Ascending aorta (tissue), 2 donors: ENCODE results near the gene TEKT2. TPM values are rescaled to one million over a fixed set of nuclear protein-coding genes. Genes with fewer than 3 reads are reported as not detected.

Source experiments
- DNase-seq, 2 donors: peaks; one replicate each; pipeline ENCODE4 v3.0.0-alpha.2; 2019; ENCODE audit warnings: low spot score in 2 of 2
- H3K27ac ChIP-seq, 2 donors: fragments of 200-600 bp; sonication (generic); one replicate each; pipeline ENCODE4 v1.5.1; 2016 to 2017; ENCODE audit warnings: mild to moderate bottlenecking in 1 of 2
- H3K27me3 ChIP-seq: fragments of 200-600 bp; sonication (generic); one replicate; pipeline ENCODE4 v1.5.1; 2017
- H3K36me3 ChIP-seq, 2 donors: fragments of 200-600 bp; sonication (generic); one replicate each; pipeline ENCODE4 v1.5.1; 2016
- H3K4me1 ChIP-seq, 2 donors: fragments of 200-600 bp; sonication (generic); one replicate each; pipeline ENCODE4 v1.5.1; 2016 to 2017; ENCODE audit warnings: mild to moderate bottlenecking in 1 of 2
- H3K4me3 ChIP-seq, 2 donors: fragments of 200-600 bp; sonication (generic); one replicate each; pipeline ENCODE4 v1.5.1; 2016 to 2017; ENCODE audit warnings: mild to moderate bottlenecking in 1 of 2
- H3K9me3 ChIP-seq, 2 donors: fragments of 200-600 bp; sonication (generic); one replicate each; pipeline ENCODE4 v1.5.1; 2016
- intact Hi-C: fragments of 100-400 bp; cut with DNase I; formaldehyde crosslinking; loops from one replicate; pipeline ENCODE4 v1.15.1; 2023
- total RNA-seq: library from RNA; depleted of rRNA; stranded (reverse); fragments of >200 nt; gene quantifications from one replicate; pipeline ENCODE4 v1.1.0, GENCODE V29; 2016
- TF ChIP-seq, protein P1 (sequence below), 3 experiments: fragments of 200-600 bp in 2 of 3; fragments of 450-650 bp in 1 of 3; sonication (generic) in 2 of 3; IDR thresholded peaks; one replicate each; pipeline ENCODE4 v1.5.1; 2016 to 2019; ENCODE audit warnings: antibody characterized with exemption in 3 of 3, mild to moderate bottlenecking in 1 of 3, moderate library complexity in 1 of 3

The TEKT2 gene
- total RNA-seq, 1 donor from 2014 or later, result not detected

DNA sequence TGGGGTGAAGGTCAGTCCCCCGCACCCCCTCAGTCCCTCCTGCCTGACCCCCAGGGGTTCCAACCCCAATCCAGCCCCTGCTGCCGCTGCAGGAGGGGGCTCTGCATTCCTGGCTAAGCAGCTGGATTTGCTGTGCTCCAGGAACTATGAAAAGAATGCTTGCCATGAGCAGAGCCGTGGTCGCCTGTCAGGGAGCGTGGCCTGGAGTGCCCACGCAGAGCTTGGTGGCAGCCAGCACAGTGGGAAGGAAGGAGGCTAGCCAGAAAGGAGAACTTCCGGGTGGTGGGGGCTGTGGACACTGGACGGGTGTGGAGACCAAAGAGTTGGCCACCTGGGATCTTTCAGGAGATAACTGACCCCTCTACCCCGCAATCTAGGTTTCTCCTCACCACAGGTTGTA lies 35.6 kb downstream of the TEKT2 start:
- intact Hi-C loops, result no loop called here
- no peaks in the 10 kb centered on the region for H3K9me3 ChIP-seq
- H3K27me3 ChIP-seq, result no peaks in the 10 kb centered on the region
- peaks cover 23 to 55% of the 10 kb centered on the region in 2 donors for H3K4me1 ChIP-seq
- no peaks in the 10 kb centered on the region for H3K36me3 ChIP-seq
- TF ChIP-seq, protein P1, sequence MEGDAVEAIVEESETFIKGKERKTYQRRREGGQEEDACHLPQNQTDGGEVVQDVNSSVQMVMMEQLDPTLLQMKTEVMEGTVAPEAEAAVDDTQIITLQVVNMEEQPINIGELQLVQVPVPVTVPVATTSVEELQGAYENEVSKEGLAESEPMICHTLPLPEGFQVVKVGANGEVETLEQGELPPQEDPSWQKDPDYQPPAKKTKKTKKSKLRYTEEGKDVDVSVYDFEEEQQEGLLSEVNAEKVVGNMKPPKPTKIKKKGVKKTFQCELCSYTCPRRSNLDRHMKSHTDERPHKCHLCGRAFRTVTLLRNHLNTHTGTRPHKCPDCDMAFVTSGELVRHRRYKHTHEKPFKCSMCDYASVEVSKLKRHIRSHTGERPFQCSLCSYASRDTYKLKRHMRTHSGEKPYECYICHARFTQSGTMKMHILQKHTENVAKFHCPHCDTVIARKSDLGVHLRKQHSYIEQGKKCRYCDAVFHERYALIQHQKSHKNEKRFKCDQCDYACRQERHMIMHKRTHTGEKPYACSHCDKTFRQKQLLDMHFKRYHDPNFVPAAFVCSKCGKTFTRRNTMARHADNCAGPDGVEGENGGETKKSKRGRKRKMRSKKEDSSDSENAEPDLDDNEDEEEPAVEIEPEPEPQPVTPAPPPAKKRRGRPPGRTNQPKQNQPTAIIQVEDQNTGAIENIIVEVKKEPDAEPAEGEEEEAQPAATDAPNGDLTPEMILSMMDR (IDR thresholded peaks at IDR 0.05), result no peak
- H3K4me3 ChIP-seq, result no peak overlapping the region
- no peak for DNase-seq
- H3K27ac ChIP-seq, result peak overlapping the region; percentile 89 to 95

DNA sequence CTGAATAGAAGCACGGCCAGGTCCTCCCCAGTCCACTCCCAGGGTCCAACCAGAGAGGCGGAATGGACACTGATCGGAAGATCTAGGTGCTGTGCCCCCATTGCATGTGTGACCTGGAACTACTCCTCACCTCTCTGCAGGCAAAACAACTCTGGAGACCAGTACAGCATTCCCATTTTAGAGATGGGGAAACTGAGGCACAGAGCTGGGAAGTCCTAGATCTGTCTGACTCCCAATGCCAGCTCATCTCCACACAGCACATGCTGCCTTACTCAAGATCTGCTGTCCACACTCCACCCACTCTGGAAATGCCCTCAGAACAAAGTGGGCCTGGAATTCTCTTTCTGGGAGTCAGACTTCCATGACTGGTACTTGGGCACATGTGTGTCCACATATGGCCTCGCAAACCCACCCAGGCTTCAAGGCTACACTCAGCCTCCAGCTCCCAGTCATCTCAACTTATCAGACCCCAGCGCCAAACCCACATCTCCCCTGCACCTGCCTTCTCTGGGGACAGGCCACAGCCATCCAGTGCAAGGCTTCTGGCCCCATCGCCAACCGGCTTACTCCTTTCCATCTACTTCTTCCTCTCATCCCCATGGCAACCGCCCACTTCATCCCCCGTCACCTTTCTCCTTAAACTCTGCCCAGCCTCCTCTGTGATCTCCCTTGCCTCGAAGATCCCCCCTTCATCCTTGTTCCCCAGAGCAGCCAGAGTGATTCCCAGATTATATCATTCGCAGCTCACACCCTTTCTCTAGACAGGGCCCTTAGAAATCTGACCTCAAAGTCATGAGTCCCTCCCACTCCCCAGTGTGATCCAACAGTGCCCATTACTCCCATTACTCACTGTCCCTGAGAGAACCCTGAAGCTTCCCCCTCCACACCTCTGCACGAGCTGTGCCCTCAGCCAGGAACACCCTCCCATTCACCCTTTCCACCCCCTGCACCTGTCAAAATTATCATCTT lies 38.5 kb downstream of the TEKT2 start:
- H3K4me1 ChIP-seq, result peaks cover 9 to 37% of the 10 kb centered on the region in 2 donors
- H3K27ac ChIP-seq, result peak overlapping the region in 1 of 2 donors; percentile 87

DNA sequence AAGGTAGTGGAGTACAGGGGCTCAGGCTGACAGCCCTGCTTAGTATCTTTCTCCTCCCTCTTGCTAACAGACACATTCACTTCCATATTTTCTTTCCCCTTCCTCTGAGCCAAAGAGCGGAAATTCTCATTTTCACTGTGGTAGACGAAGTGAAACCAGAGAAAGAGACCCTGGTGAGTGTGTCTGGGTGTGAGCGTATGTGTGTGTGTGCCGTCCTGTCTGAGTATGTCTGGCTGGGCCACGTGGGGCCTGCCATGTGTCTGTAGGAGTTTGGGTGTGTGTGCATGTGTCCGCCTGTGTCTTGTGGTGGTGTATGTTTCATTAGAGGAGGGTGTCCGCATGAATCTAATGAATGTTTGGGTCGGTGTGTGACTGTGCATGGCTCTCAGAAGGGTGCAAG lies 39.5 kb downstream of the TEKT2 start:
- TF ChIP-seq, protein P1 (IDR thresholded peaks at IDR 0.05), result no peak
- peaks cover 9 to 28% of the 10 kb centered on the region in 2 donors for H3K4me1 ChIP-seq
- no peaks in the 10 kb centered on the region for H3K36me3 ChIP-seq
- H3K27ac ChIP-seq, result peak overlapping the region in 1 of 2 donors; percentile 87
- H3K4me3 ChIP-seq, result no peak overlapping the region
- DNase-seq, result no peak
- no peaks in the 10 kb centered on the region for H3K27me3 ChIP-seq
- no peaks in the 10 kb centered on the region for H3K9me3 ChIP-seq
- intact Hi-C loops, result no loop called here

More for the DNA sequence above, 38.5 kb downstream of the TEKT2 start:
- no peaks in the 10 kb centered on the region for H3K36me3 ChIP-seq
- H3K4me3 ChIP-seq, result no peak overlapping the region
- no peaks in the 10 kb centered on the region for H3K9me3 ChIP-seq
- DNase-seq, result no peak
- intact Hi-C loops, result no loop called here
- H3K27me3 ChIP-seq, result no peaks in the 10 kb centered on the region
- TF ChIP-seq, protein P1 (IDR thresholded peaks at IDR 0.05), result no peak

DNA sequence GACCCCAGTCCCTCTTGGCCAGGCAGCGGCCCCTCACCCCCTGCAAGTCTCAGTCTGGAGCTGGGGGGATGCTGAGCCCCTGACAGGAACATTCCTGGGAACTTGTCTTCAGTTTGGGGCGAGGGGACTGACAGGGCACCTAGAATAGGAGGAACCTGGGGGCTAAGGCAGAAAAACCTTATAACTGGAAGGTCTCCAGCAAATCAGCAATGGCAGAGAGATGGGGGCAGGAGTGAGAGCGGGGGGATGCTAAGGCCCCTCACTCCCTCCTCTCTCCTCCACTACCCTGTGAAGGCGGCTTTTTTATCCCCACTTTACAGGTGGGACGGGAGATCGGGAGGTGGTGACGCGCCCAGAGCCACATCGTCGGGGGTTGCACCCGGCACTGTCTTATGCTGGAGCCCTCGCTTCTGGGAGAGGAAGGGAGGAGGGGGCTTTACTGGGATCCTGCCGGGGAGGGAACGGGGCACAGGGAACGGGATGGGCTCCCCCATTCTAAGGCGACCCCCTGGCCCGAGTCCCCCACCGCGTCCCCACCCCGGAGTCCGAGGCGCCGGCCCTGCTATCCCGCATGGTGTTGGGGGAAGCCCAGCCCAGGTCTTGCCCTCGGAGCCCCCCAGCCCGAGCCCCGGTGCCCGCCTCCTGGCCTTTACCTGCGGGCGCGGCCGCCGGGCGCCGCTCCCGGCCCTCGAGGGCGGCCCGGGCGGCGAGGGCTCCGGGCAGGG lies 40.7 kb downstream of the TEKT2 start:
- Histone ChIP-seq H3K4me1 (peaks cover 4 to 16% of the 10 kb centered on the region in 2 donors), H3K27ac (peak overlapping the region; percentile 80 to 87), H3K4me3 (peak overlapping the region; percentile 70 to 88), H3K27me3 (no peaks in the 10 kb centered on the region), H3K36me3 (no peaks in the 10 kb centered on the region), H3K9me3 (no peaks in the 10 kb centered on the region)
- TF ChIP-seq, protein P1 (IDR thresholded peaks at IDR 0.05), result no peak
- no peak for DNase-seq
- intact Hi-C loops, result no loop called here

DNA sequence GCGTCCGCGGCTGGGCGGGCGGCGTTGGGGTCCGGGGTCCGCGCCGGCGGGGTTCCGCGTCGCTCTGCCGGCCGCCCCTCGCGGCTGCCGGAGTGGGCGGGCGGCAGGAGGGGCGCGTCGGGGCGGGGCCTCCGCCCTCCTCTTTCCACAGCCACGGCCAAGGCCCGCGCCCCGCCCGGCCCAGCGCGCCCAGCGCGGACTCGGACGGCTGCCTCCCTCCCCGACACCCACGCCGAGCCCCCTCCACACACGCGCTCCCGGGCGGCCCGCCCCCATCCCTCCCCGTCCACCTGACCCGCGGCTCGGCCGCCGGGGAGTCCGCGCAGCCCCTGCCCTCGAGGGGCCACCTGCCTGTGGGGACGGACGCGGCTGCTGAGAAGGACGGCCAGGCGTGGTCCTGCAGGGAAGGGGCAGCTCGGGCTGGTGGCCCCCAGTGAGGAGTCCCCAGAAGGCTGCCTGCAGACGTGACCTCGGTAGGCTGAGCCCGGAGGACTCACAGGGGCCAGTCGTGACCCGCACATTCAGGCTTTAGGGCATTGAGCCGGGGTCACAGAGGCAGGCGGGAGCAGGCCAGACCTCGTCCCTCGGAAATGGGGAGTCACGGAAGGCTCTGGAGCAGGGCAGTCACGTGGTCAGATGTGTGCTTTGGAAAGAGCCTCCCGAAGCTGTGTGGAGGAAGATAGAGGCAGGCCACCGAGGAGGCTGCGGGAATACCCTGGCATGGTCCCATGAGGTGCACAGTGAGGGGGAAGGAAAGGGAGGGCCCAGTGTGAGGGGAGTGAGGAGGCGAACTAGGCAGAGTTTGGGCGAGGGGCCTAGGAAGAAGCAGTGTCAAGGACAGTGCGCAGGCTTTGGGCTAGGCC lies 41.5 kb downstream of the TEKT2 start, which contains the start of gene COL8A2:
Gene COL8A2, minus strand, starts transcription at position 94 of the 863 bp plus-strand sequence. CDS start 24,980 bp downstream, outside the sequence.
- no peaks in the 10 kb centered on the region for H3K36me3 ChIP-seq
- H3K9me3 ChIP-seq, result no peaks in the 10 kb centered on the region
- peak within 1 kb of the TSS; percentile 81 to 87 for H3K27ac ChIP-seq
- H3K4me3 ChIP-seq, result peak within 1 kb of the TSS; percentile 70 to 88
- TF ChIP-seq, protein P1 (IDR thresholded peaks at IDR 0.05), result no peak
- intact Hi-C loops, result no loop called here
- no peaks in the 10 kb centered on the region for H3K27me3 ChIP-seq
- H3K4me1 ChIP-seq, result peaks cover 4 to 11% of the 10 kb centered on the region in 2 donors
- DNase-seq, result peak in 1 of 2 donors; percentile 81
